H1 (cell line): Measurements from ENCODE around the gene PAX4. TPM values are rescaled to one million over a fixed set of nuclear protein-coding genes. Genes with fewer than 3 reads are reported as not detected.
A peak's percentile ranks its signal among the peaks of the same experiment; 100 is the strongest.

ENCODE experiments used
- CTCF ChIA-PET: fragments of 300-600 bp; sonication (Branson Sonifier 250); formaldehyde crosslinking; loops from one replicate; lab custom pipeline; 2021; ENCODE audit not compliant: partially characterized antibody; lab: Charles Lee
- POLR2A ChIA-PET: fragments of 300-600 bp; sonication (Branson Sonifier 250); formaldehyde crosslinking; loops from one replicate; lab custom pipeline; 2021; ENCODE audit warnings: inconsistent platforms; ENCODE audit not compliant: partially characterized antibody; lab: Charles Lee
- DNase-seq, 2 experiments: peaks; one replicate each; pipeline versions ENCODE4 v3.0.0 to v3.0.0-alpha.2; 2010 to 2022; ENCODE audit warnings: low spot score in 2 of 2, low read depth in 1 of 2, mixed read lengths in 1 of 2
- FAIRE-seq: peaks from 2 replicates; lab custom pipeline; 2011; peaks lifted over from hg19 to GRCh38; lab: Jason Lieb, UNC
- H2AFZ ChIP-seq: 2 replicates; pipeline ENCODE4 v1.8.1; 2012; ENCODE audit warnings: low read length, inconsistent platforms
- H2AK5ac ChIP-seq: 2 replicates; pipeline ENCODE4 v1.6.1; 2013; ENCODE audit warnings: low read depth, low read length
- H2BK120ac ChIP-seq: replicated peaks from 2 replicates; pipeline ENCODE3; 2013; ENCODE audit warnings: low read depth, low read length, inconsistent platforms
- H2BK12ac ChIP-seq: 2 replicates; pipeline ENCODE4 v1.6.1; 2013; ENCODE audit warnings: low read depth, low read length
- H2BK15ac ChIP-seq: 2 replicates; pipeline ENCODE4 v1.6.1; 2013; ENCODE audit warnings: low read length
- H2BK20ac ChIP-seq: 2 replicates; pipeline ENCODE4 v1.6.1; 2013; ENCODE audit warnings: low read length
- H2BK5ac ChIP-seq: 2 replicates; pipeline ENCODE4 v1.6.1; 2013; ENCODE audit warnings: low read depth, low read length
- H3K14ac ChIP-seq: 2 replicates; pipeline ENCODE4 v1.6.1; 2013; ENCODE audit warnings: inconsistent platforms; ENCODE audit not compliant: insufficient read length
- H3K18ac ChIP-seq: 2 replicates; pipeline ENCODE4 v1.6.1; 2013; ENCODE audit warnings: low read length; ENCODE audit errors: extremely low read depth
- H3K23ac ChIP-seq: 2 replicates; pipeline ENCODE4 v1.6.1; 2013; ENCODE audit warnings: inconsistent platforms; ENCODE audit not compliant: insufficient read length
- H3K23me2 ChIP-seq: 2 replicates; pipeline ENCODE4 v1.6.1; 2013; ENCODE audit warnings: low read depth, low read length
- H3K27ac ChIP-seq: 2 replicates; pipeline ENCODE4 v1.6.1; 2011; ENCODE audit warnings: low read depth, low read length, inconsistent platforms
- H3K27me3 ChIP-seq, 4 experiments: replicated peaks in 1 of 4; 1 replicate in 1 of 4; 2 replicates in 3 of 4; pipeline versions ENCODE4 v1.6.1 to v1.8.1; 2011 to 2013; ENCODE audit warnings: low read length in 3 of 4, mild to moderate bottlenecking in 3 of 4, inconsistent platforms in 2 of 4, mixed read lengths in 2 of 4, moderate library complexity in 1 of 4; ENCODE audit not compliant: control insufficient read depth in 3 of 4, insufficient read depth in 3 of 4; ENCODE audit errors: extremely low read depth in 1 of 4
- H3K36me3 ChIP-seq, 4 experiments: 2 replicates each; pipeline versions ENCODE4 v1.6.1 to v1.8.1; 2011 to 2013; ENCODE audit warnings: mild to moderate bottlenecking in 4 of 4, low read length in 3 of 4, moderate library complexity in 2 of 4, control low read depth in 1 of 4, inconsistent platforms in 1 of 4; ENCODE audit not compliant: insufficient read depth in 4 of 4, control insufficient read depth in 2 of 4
- H3K4ac ChIP-seq: replicated peaks from 2 replicates; pipeline ENCODE3; 2013; ENCODE audit warnings: low read length, low read depth, mixed read lengths, inconsistent platforms; ENCODE audit not compliant: insufficient read length
- H3K4me1 ChIP-seq, 4 experiments: replicated peaks in 1 of 4; 1 replicate in 1 of 4; 2 replicates in 3 of 4; pipeline versions ENCODE4 v1.6.1 to v1.8.1; 2011 to 2013; ENCODE audit warnings: low read length in 3 of 4, inconsistent platforms in 2 of 4, mixed read lengths in 1 of 4; ENCODE audit not compliant: insufficient read depth in 4 of 4, control insufficient read depth in 3 of 4
- H3K4me2 ChIP-seq, 2 experiments: 2 replicates each; pipeline versions ENCODE4 v1.6.1 to v1.8.1; 2011 to 2013; ENCODE audit warnings: low read depth in 2 of 2, low read length in 2 of 2, control low read depth in 1 of 2, inconsistent platforms in 1 of 2, mild to moderate bottlenecking in 1 of 2; ENCODE audit not compliant: insufficient read depth in 1 of 2
- H3K4me3 ChIP-seq, 4 experiments: fragments of 200-600, 300-600 bp in 1 of 4; sonication (generic), shearing (Covaris generic), sonication (Bioruptor Twin) in 1 of 4; 2 replicates each; pipeline versions ENCODE4 v1.5.1 to v1.8.1; 2011 to 2016; ENCODE audit warnings: low read length in 4 of 4, low read depth in 3 of 4, control low read depth in 2 of 4, inconsistent platforms in 2 of 4, mild to moderate bottlenecking in 2 of 4, mixed read lengths in 1 of 4, moderate library complexity in 1 of 4; ENCODE audit not compliant: insufficient read depth in 2 of 4; ENCODE audit errors: extremely low read depth in 1 of 4
- H3K56ac ChIP-seq: replicated peaks from 2 replicates; pipeline ENCODE3; 2013; ENCODE audit warnings: low read depth, mild to moderate bottlenecking, mixed read lengths, low read length, inconsistent platforms; ENCODE audit not compliant: insufficient read length
- H3K79me1 ChIP-seq: 2 replicates; pipeline ENCODE4 v1.6.1; 2013; ENCODE audit warnings: low read depth, low read length, control low read depth
- H3K79me2 ChIP-seq, 2 experiments: 2 replicates each; pipeline versions ENCODE4 v1.6.1 to v1.8.1; 2012 to 2013; ENCODE audit warnings: low read length in 2 of 2, mild to moderate bottlenecking in 2 of 2, inconsistent platforms in 1 of 2; ENCODE audit not compliant: insufficient read depth in 2 of 2, control insufficient read depth in 1 of 2
- H3K9ac ChIP-seq, 4 experiments: replicated peaks in 1 of 4; 1 replicate in 1 of 4; 2 replicates in 3 of 4; pipeline versions ENCODE4 v1.6.1 to v1.8.1; 2011 to 2013; ENCODE audit warnings: low read depth in 3 of 4, low read length in 3 of 4, control low read depth in 2 of 4, mild to moderate bottlenecking in 2 of 4, moderate library complexity in 2 of 4, inconsistent platforms in 1 of 4; ENCODE audit errors: extremely low read depth in 1 of 4
- H3K9me3 ChIP-seq, 2 experiments: 2 replicates each; pipeline versions ENCODE4 v1.6.1 to v1.8.1; 2012 to 2013; ENCODE audit warnings: mild to moderate bottlenecking in 2 of 2, moderate library complexity in 2 of 2, control low read depth in 1 of 2, inconsistent platforms in 1 of 2, low read depth in 1 of 2, low read length in 1 of 2, mixed read lengths in 1 of 2; ENCODE audit not compliant: insufficient read depth in 2 of 2
- H4K20me1 ChIP-seq, 2 experiments: replicated peaks in 1 of 2; 2 replicates each; pipeline versions ENCODE3 to v1.8.1; 2011 to 2013; ENCODE audit warnings: inconsistent platforms in 2 of 2, low read length in 2 of 2, mild to moderate bottlenecking in 1 of 2; ENCODE audit not compliant: insufficient read depth in 2 of 2, control insufficient read depth in 1 of 2
- H4K5ac ChIP-seq: 2 replicates; pipeline ENCODE4 v1.6.1; 2013; ENCODE audit warnings: low read length, low read depth, mixed read lengths, inconsistent platforms; ENCODE audit not compliant: insufficient read length
- H4K8ac ChIP-seq: 2 replicates; pipeline ENCODE4 v1.8.0; 2013; ENCODE audit warnings: mild to moderate bottlenecking, moderate library complexity, low read length, inconsistent platforms; ENCODE audit not compliant: insufficient read depth; ENCODE audit errors: extremely low read depth
- H4K91ac ChIP-seq: replicated peaks from 2 replicates; pipeline ENCODE3; 2013; ENCODE audit warnings: low read length, mixed read lengths, inconsistent platforms; ENCODE audit not compliant: insufficient read length
- POLR2AphosphoS5 ChIP-seq: IDR thresholded peaks from 2 replicates; pipeline ENCODE4 v1.6.1; 2011; ENCODE audit warnings: low read depth, low read length
- SIRT6 ChIP-seq: IDR thresholded peaks from one replicate; pipeline ENCODE4 v1.7.1; 2012; ENCODE audit warnings: low read length, inconsistent platforms
- WGBS, 2 experiments: shearing (Covaris generic) in 1 of 2; methylation state at CpG; one replicate each; pipeline versions ENCODE4 v1.1.6 to v1.1.7; 2013 to 2015; ENCODE audit warnings: low lambda C conversion rate in 2 of 2, mixed read lengths in 2 of 2, inconsistent platforms in 1 of 2, low coverage in 1 of 2, missing lambda C conversion rate in 1 of 2; ENCODE audit not compliant: insufficient replicate concordance in 2 of 2, insufficient coverage in 1 of 2, insufficient read length in 1 of 2; ENCODE audit errors: extremely low coverage in 1 of 2, missing lambda C conversion rate in 1 of 2; 5-methylcytosine and 5-hydroxymethylcytosine counted together
- polyA plus RNA-seq, 7 experiments: library from polyadenylated mRNA; depleted of rRNA in 3 of 7; stranded (reverse) in 5 of 7; unstranded in 2 of 7; fragments of >200 nt in 5 of 7; fragments of 200-250 nt in 2 of 7; gene quantifications; 1 replicate in 5 of 7; 2 replicates in 1 of 7; 4 replicates in 1 of 7; pipeline versions ENCODE4 v1.2.1 to v1.2.3, GENCODE V29; 2011 to 2013; ENCODE audit warnings: missing spikeins in 2 of 7, mixed read lengths in 2 of 7
- total RNA-seq: library from RNA; stranded (reverse); fragmentation: NEBNext Ultra II Directional; extraction: Animal tissue kit (Norgen Biotek cat#: 25700); gene quantifications from 2 replicates; pipeline ENCODE4 v1.2.1, GENCODE V29; 2021

PAX4 gene
- total and polyA plus RNA-seq, 2 of the 8 experiments (the other 6 are each of a cell fraction or from before 2014, with no cell fraction given), result 0.20 TPM; not detected in 1

- H4K5ac ChIP-seq, result no peak overlapping the region
- H3K4ac ChIP-seq, result no peak overlapping the region
- no peaks in the 10 kb centered on the region for H3K27me3 ChIP-seq
- H3K56ac ChIP-seq, result no peak overlapping the region
- peaks cover 0 to 5% (median 0%) of the 10 kb centered on the region in 4 experiments; a peak in 2 of 8 replicates for H3K36me3 ChIP-seq
- H2BK20ac ChIP-seq, result no peak overlapping the region
- no peak overlapping the region for H2BK15ac ChIP-seq
- WGBS, 2 experiments, result 57% methylated on average over 3 of the region's 3 CpGs; no CpG with 5 or more reads in 1 of the 2 experiments
- H3K9me3 ChIP-seq, result no peaks in the 10 kb centered on the region
- no peak overlapping the region for H2AFZ ChIP-seq
- peaks cover 27 to 94% of the 10 kb centered on the region in 2 experiments for H3K79me2 ChIP-seq
- DNase-seq, result no peak
- FAIRE-seq, result no peak
- peak overlapping the region in 1 of 2 experiments; percentile 45; a peak in 1 of 4 replicates for H3K4me2 ChIP-seq
- H2AK5ac ChIP-seq, result no peak overlapping the region
- H3K23me2 ChIP-seq, result no peaks in the 10 kb centered on the region
- H2BK5ac ChIP-seq, result no peak overlapping the region
- no peak overlapping the region for H3K14ac ChIP-seq
- H4K91ac ChIP-seq, result no peak overlapping the region
- H3K23ac ChIP-seq, result no peak overlapping the region
- no peak overlapping the region for H3K27ac ChIP-seq
- ChIA-PET POLR2A (interaction anchor here (1.5 to 1.8 kb wide), 3 partner anchors 12 to 17 kb away, joined by 5 to 12 read pairs (median 7); partner anchors contain the start of gene SND1), CTCF (interaction anchor here (1.2 to 1.5 kb wide), 4 partner anchors 10 to 41 kb away, joined by 4 to 6 read pairs (median 4); no protein-coding TSS in a partner anchor)
- H3K4me3 ChIP-seq, result no peak overlapping the region
- H4K8ac ChIP-seq, result no peak overlapping the region
- H2BK120ac ChIP-seq, result no peak overlapping the region
- H4K20me1 ChIP-seq, result peaks cover 17 to 20% of the 10 kb centered on the region in 2 experiments
- peaks cover 0 to 15% (median 7%) of the 10 kb centered on the region in 4 experiments; a peak in 5 of 7 replicates for H3K4me1 ChIP-seq
- no peak overlapping the region for H3K9ac ChIP-seq
- no peak overlapping the region for H3K18ac ChIP-seq
- peaks cover 4% of the 10 kb centered on the region; the same call in 1 of the 2 replicates for H3K79me1 ChIP-seq
- H2BK12ac ChIP-seq, result no peak overlapping the region
- TF ChIP-seq SIRT6, result no peak
- TF ChIP-seq POLR2AphosphoS5, result no peak
Measured at GRCh38 chr7:127667017-127667670, 49.2 kb upstream of the PAX4 start.
